Bone marrow (tissue), 2 donors: Measurements from ENCODE around the gene SLC26A4.

Experiments used
- DNase-seq, 2 donors: peaks; one replicate each; lab custom pipeline; 2025; lab: John Stamatoyannopoulos, UW

Gene SLC26A4

DNA sequence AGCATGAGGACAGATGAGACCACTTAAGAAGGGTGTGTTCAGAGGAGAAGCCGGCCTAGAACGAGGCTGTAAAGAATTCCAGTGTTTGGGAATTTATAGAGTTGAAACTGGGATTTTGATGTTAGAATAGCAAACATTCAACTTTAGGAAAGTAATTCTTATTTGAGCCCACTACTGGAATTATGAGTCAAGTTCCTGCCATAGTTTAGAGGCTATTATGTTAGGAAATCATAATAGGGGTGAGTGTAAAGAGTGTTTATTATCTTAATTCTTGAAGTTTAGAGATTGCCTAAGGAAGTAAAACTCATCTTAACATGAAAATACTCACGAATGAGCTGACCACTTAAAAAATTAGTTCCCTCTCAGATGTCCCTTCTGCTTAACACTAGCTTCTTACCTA, 85.4 kb downstream of the SLC26A4 start:
- DNase-seq, result no peak

DNA sequence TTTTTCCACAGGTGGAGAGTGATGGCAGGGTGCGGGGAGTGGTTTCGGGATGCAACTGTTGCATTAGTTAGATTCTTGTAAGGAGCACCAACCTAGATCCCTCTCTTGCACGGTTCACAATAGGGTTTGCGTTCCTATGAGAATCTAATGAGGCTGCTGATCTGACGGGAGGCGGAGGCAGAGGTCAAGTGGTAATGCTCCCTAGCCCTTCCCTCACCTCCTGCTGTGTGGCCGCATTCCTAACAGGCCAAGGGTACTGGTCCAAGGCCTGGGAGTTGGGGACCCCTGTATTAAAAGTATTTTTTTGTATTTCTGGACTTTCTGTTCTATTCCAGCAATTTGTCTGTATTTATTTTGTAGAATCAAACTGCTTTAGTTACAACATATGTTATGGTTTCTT, 90.5 kb downstream of the SLC26A4 start:
- DNase-seq, result no peak

DNA sequence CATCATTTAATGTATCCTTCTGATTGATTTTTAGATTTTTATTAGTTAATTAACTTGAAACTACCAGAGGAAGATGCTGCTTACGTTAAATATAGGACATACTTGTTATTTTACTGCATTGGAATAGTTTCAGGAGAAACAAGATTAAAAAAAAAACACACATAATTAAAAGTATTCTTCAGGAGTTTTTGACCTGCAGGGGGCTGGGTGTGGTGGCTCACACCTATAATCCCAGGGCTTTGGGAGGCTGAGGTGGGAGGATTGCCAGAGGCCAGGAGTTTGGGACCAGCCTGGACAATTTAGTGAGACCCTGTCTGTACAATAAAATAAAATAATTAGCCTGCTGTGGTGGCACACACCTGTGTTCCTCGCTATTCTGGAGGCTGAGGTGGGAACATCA, 94.0 kb downstream of the SLC26A4 start:
- DNase-seq, result no peak

DNA sequence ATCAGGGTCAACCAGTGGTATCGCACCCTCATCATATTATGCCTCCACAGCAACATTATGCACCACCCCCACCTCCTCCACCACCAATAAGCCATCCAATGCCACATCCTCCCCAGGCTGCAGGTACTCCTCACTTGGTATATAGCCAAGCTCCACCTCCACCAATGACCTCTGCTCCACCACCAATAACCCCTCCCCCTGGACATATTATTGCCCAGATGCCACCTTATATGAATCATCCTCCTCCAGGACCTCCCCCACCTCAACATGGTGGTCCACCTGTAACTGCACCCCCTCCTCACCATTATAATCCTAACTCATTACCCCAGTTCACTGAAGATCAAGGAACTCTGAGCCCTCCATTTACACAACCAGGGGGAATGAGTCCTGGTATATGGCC, 98.0 kb downstream of the SLC26A4 start:
- no peak for DNase-seq

DNA sequence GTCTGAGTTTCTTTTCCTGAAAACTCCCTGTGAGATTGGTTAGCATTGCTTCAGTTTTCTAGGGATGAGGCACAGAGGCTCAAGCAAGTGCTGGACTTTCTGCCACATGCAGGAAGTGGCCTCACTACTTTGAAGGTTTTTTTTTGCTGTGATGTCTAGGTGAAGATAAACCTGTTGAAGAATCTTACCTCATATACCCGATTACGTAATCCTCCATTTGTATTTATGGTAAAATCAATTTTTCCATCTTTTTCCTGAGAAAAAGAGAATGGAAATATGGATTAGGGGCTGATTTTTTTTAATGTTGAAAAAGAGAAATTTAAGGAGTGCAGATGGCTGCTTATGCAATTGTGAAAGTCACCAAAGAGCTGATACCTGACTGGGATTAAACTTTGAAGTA, 106.8 kb downstream of the SLC26A4 start:
- DNase-seq, result no peak
